Common myeloid progenitor, CD34-positive (primary cell): Measurements from ENCODE around the gene SLFN12L.
"Not testable (repeated sequence)": the region's sequence is repeated elsewhere in the genome, so short reads cannot be mapped to it uniquely, and the experiment has no call there.

Experiments
- CTCF ChIA-PET: fragments of 350-600 bp; sonication (Branson Sonifier 250); formaldehyde crosslinking; loops from one replicate; lab custom pipeline; 2021; ENCODE audit warnings: antibody characterized with exemption; lab: Charles Lee
- POLR2A ChIA-PET: fragments of 350-600 bp; sonication (Branson Sonifier 250); formaldehyde crosslinking; loops from one replicate; lab custom pipeline; 2021; ENCODE audit warnings: antibody characterized with exemption; lab: Charles Lee
- DNase-seq, 3 donors: peaks; one replicate each; pipeline versions ENCODE4 v3.0.0 to v3.0.0-alpha.2; 2013
- H3K27ac ChIP-seq, 2 experiments: 1 replicate in 1 of 2; 2 replicates in 1 of 2; pipeline ENCODE4 v1.7.0; 2013; ENCODE audit warnings: inconsistent platforms in 2 of 2, low read length in 2 of 2, mild to moderate bottlenecking in 2 of 2, low read depth in 1 of 2, moderate library complexity in 1 of 2; ENCODE audit not compliant: severe bottlenecking in 2 of 2, insufficient read depth in 1 of 2, poor library complexity in 1 of 2
- H3K27me3 ChIP-seq, 5 experiments: replicated peaks in 2 of 5; 1 replicate in 3 of 5; 2 replicates in 2 of 5; pipeline versions ENCODE4 v1.6.1 to v1.7.0; 2013; ENCODE audit warnings: low read length in 4 of 5, mild to moderate bottlenecking in 2 of 5, moderate library complexity in 2 of 5, inconsistent platforms in 1 of 5; ENCODE audit not compliant: insufficient read depth in 5 of 5, control insufficient read depth in 4 of 5
- H3K36me3 ChIP-seq, 4 experiments: 1 replicate in 2 of 4; 2 replicates in 2 of 4; pipeline versions ENCODE4 v1.6.1 to v1.7.0; 2013; ENCODE audit warnings: low read length in 3 of 4, control low read depth in 1 of 4, mild to moderate bottlenecking in 1 of 4; ENCODE audit not compliant: control insufficient read depth in 4 of 4, insufficient read depth in 4 of 4
- H3K4me1 ChIP-seq, 4 experiments: 1 replicate in 3 of 4; 2 replicates in 1 of 4; pipeline versions ENCODE4 v1.6.1 to v1.7.1; 2013; ENCODE audit warnings: low read length in 3 of 4, mild to moderate bottlenecking in 3 of 4, control low read depth in 1 of 4, inconsistent platforms in 1 of 4, moderate library complexity in 1 of 4; ENCODE audit not compliant: control insufficient read depth in 4 of 4, insufficient read depth in 4 of 4; ENCODE audit errors: control extremely low read depth in 1 of 4
- H3K4me3 ChIP-seq, 7 experiments: 1 replicate in 4 of 7; 2 replicates in 3 of 7; pipeline versions ENCODE4 v1.5.1 to v1.7.0; 2013; ENCODE audit warnings: mild to moderate bottlenecking in 7 of 7, low read length in 6 of 7, moderate library complexity in 6 of 7, inconsistent platforms in 2 of 7, low read depth in 2 of 7, control low read depth in 1 of 7; ENCODE audit not compliant: insufficient read depth in 4 of 7, control insufficient read depth in 1 of 7; ENCODE audit errors: extremely low read depth in 1 of 7
- H3K9me3 ChIP-seq, 5 experiments: 1 replicate in 4 of 5; 2 replicates in 1 of 5; pipeline versions ENCODE4 v1.6.1 to v1.7.1; 2013; ENCODE audit warnings: low read length in 4 of 5, mild to moderate bottlenecking in 2 of 5, inconsistent platforms in 1 of 5, low read depth in 1 of 5, moderate library complexity in 1 of 5; ENCODE audit not compliant: control insufficient read depth in 4 of 5, insufficient read depth in 2 of 5; ENCODE audit errors: control extremely low read depth in 1 of 5
- WGBS: methylation state at CpG from one replicate; pipeline ENCODE4 v1.1.5; 2013; ENCODE audit not compliant: insufficient coverage; 5-methylcytosine and 5-hydroxymethylcytosine counted together

SLFN12L gene

GRCh38 chr17:35540589-35541404 lies 3.3 kb upstream of the SLFN12L start:
- Histone ChIP-seq H3K4me1 (peaks cover 36 to 76% (median 62%) of the 10 kb centered on the region in 4 experiments), H3K4me3 (peak overlapping the region in 6 of 7 experiments; percentile 49 to 80 (median 57)), H3K27me3 (no peaks in the 10 kb centered on the region), H3K9me3 (no peaks in the 10 kb centered on the region), H3K27ac (peak overlapping the region; percentile 59 to 85), H3K36me3 (no peaks in the 10 kb centered on the region)
- ChIA-PET CTCF (interaction anchor here (0.7 to 8.2 kb wide), 5 partner anchors 10 to 370 kb away, joined by 3 to 98 read pairs (median 7); no protein-coding TSS in a partner anchor), POLR2A (no interaction called here)
- peak; percentile 80 to 94 (median 91) for DNase-seq
- no CpG with 5 or more reads among the region's 8 CpGs for WGBS

DNA sequence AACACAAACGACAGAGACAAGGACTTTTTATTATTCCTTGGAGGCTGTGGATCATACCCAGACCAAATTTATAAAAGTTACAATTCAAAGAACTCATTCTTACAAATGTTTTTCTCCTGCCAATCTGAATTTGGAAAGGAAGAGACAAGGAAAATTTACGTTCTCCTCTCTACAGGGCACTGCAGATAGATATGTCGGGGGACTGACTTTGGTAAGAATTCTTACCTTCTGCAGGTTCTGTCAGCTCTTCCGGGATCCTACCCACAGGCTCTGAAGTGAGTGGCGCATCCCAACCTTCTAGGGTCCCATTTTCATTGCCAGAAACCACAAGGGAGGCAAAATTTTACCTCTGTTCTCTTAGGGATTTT lies 2.2 kb upstream of the SLFN12L start:
- 51% methylated on average over 5 of the region's 5 CpGs for WGBS
- H3K36me3 ChIP-seq = no peaks in the 10 kb centered on the region
- POLR2A ChIA-PET = interaction anchor here (0.6 kb wide), 1 partner anchor 16 kb away, joined by 3 read pairs; no protein-coding TSS in a partner anchor
- CTCF ChIA-PET = interaction anchor here (1.0 to 8.2 kb wide), 8 partner anchors 15 to 369 kb away, joined by 3 to 98 read pairs (median 4); no protein-coding TSS in a partner anchor
- H3K4me3 ChIP-seq = peak overlapping the region in 4 of 7 experiments; percentile 20 to 57 (median 27)
- no peaks in the 10 kb centered on the region for H3K9me3 ChIP-seq
- H3K27ac ChIP-seq = peak overlapping the region in 1 of 2 experiments; percentile 21
- no peaks in the 10 kb centered on the region for H3K27me3 ChIP-seq
- no peak for DNase-seq
- peaks cover 36 to 76% (median 60%) of the 10 kb centered on the region in 4 experiments for H3K4me1 ChIP-seq

DNA sequence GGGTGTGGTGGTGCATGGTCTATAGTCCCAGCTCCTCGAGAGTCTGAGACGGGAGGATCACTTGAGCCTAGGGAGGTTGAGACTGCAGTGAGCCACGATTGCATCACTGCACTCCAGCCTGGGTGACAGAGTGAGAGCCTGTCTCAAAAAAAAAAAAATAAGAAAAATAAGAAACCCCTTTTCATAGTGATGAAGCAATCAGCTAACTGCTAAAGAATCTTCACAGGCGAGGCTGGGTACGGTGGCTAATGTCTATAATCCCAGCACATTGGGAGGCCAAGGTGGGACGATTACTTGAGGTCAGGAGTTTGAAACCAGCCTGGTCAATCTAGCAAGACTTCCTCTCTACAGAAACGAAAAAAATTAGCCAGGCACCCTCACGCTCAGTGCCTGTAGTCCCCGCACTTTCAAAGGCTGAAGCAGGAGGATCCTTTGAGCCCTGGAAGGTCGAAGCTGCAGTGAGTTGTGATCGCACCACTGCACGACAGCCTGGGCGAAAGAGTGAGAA lies 760 bp downstream of the SLFN12L start:
- peak overlapping the region in 1 of 7 experiments; percentile 31 for H3K4me3 ChIP-seq
- peaks cover 25 to 54% (median 35%) of the 10 kb centered on the region in 4 experiments for H3K4me1 ChIP-seq
- no peaks in the 10 kb centered on the region for H3K9me3 ChIP-seq
- no peak overlapping the region for H3K27ac ChIP-seq
- no peaks in the 10 kb centered on the region for H3K36me3 ChIP-seq
- POLR2A ChIA-PET = no interaction called here
- WGBS = 92% methylated on average over 10 of the region's 13 CpGs
- no peaks in the 10 kb centered on the region for H3K27me3 ChIP-seq
- DNase-seq = no peak
- CTCF ChIA-PET = interaction anchor here (0.6 to 8.2 kb wide), 6 partner anchors 45 to 369 kb away, joined by 3 to 98 read pairs (median 6); no protein-coding TSS in a partner anchor

DNA sequence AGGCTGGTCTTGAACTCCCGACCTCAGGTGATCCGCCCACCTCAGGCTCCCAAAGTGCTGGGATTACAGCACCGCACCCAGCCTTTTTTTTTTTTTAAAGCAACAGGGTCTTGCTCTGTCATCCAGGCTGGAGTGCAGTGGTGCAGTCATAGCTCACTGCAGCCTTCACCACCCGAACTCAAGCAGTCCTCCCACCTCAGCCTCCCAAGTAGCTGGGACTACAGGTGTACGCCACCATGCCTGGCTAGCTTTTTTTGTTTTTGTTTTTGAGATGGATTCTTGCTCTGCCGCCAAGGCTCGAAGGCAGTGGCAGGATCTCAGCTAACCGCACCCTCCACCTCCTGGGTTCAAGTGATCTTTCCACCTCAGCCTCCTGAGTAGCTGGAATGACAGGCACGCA lies 2.1 kb downstream of the SLFN12L start:
- H3K4me3 ChIP-seq, H3K36me3 ChIP-seq, POLR2A ChIA-PET, H3K27ac ChIP-seq, H3K27me3 ChIP-seq, H3K9me3 ChIP-seq, DNase-seq: not testable (repeated sequence)
- 100% methylated on average over 7 of the region's 9 CpGs for WGBS
- peaks cover 18 to 44% (median 25%) of the 10 kb centered on the region in 4 experiments for H3K4me1 ChIP-seq
- CTCF ChIA-PET = interaction anchor here (0.7 to 8.2 kb wide), 7 partner anchors 14 to 372 kb away, joined by 3 to 98 read pairs (median 3); no protein-coding TSS in a partner anchor

DNA sequence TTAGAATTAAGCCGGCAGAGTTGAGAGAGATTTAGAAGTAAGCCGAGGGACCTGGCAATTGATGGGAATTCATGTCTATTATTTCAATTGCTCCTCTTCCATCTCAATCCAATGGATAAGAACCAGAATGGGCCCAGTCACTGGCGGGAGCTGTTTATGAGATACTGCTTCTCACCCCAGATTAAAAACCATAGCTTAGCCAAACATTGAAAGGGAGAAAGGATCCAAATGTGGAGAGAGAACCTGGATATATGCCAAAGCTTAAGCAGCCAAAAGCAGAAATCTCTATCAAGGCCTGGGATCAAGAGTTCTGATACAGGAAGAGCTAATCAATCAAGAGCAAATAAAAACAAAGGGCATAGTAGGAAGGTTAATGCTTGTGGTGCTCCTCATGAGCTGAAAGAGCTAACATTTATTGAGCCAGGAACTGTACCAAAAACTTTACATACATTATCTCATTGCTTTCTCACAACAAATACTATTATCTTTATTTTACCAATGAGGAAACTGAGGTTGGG lies 2.8 kb downstream of the SLFN12L start:
- H3K4me3 ChIP-seq = no peak overlapping the region
- no peaks in the 10 kb centered on the region for H3K27me3 ChIP-seq
- H3K27ac ChIP-seq = no peak overlapping the region
- H3K9me3 ChIP-seq = no peaks in the 10 kb centered on the region
- H3K36me3 ChIP-seq = no peaks in the 10 kb centered on the region
- 100% methylated on average over 1 of the region's 3 CpGs for WGBS
- ChIA-PET CTCF (interaction anchor here (0.7 to 8.2 kb wide), 18 partner anchors 8 to 374 kb away, joined by 3 to 98 read pairs (median 4); partner anchors contain the start of gene SLFN11), POLR2A (no interaction called here)
- DNase-seq = no peak
- peaks cover 11 to 37% (median 17%) of the 10 kb centered on the region in 4 experiments for H3K4me1 ChIP-seq

- no peaks in the 10 kb centered on the region for H3K36me3 ChIP-seq
- peaks cover 0 to 4% (median 0%) of the 10 kb centered on the region in 4 experiments for H3K4me1 ChIP-seq
- no peak overlapping the region for H3K27ac ChIP-seq
- H3K4me3 ChIP-seq = no peak overlapping the region
- H3K9me3 ChIP-seq = no peaks in the 10 kb centered on the region
- ChIA-PET CTCF (interaction anchor here (1.0 to 4.3 kb wide), 5 partner anchors 9 to 363 kb away, joined by 3 to 18 read pairs (median 6); no protein-coding TSS in a partner anchor), POLR2A (no interaction called here)
- no peaks in the 10 kb centered on the region for H3K27me3 ChIP-seq
- no peak for DNase-seq
- no CpG with 5 or more reads among the region's 1 CpG for WGBS
Observed at GRCh38 chr17:35531160-35531559, 6.3 kb downstream of the SLFN12L start.
